A549 (cell line): ENCODE data around the gene RPN1.

ENCODE experiments used
- CBX2 ChIP-seq: fragments of 200-600 bp; sonication (generic); IDR thresholded peaks from 2 replicates; pipeline ENCODE4 v1.6.1; 2016; ENCODE audit warnings: low read depth, mild to moderate bottlenecking, borderline replicate concordance
- CTCF ChIP-seq: fragments of >200 bp; sonication (Bioruptor Twin); formaldehyde crosslinking; IDR thresholded peaks from 3 replicates; pipeline ENCODE4 v1.5.1; 2016
- ELK1 ChIP-seq: fragments of 150-350 bp; IDR thresholded peaks from 2 replicates; pipeline ENCODE4 v1.6.1; 2014; ENCODE audit warnings: low read depth, mild to moderate bottlenecking, low read length
- ESRRA ChIP-seq: fragments of 150-350 bp; IDR thresholded peaks from 2 replicates; pipeline ENCODE4 v1.6.1; 2014; ENCODE audit warnings: mild to moderate bottlenecking, low read length, borderline replicate concordance
- HDAC2 ChIP-seq: fragments of 200-600 bp; sonication (generic); IDR thresholded peaks from 2 replicates; pipeline ENCODE4 v1.6.1; 2016
- HMGXB4 ChIP-seq: fragments of 250-450 bp; sonication (Bioruptor Pico); IDR thresholded peaks from 2 replicates; pipeline ENCODE4 v1.5.0; 2021; ENCODE audit warnings: mild to moderate bottlenecking, moderate library complexity, borderline replicate concordance
- KDM1A ChIP-seq: fragments of 200-600 bp; sonication (generic); IDR thresholded peaks from 2 replicates; pipeline ENCODE4 v1.6.1; 2016; ENCODE audit warnings: low read depth, mild to moderate bottlenecking
- MAX ChIP-seq: IDR thresholded peaks from 2 replicates; pipeline ENCODE4 v1.6.1; 2012
- RAD21 ChIP-seq, 2 experiments: fragments of >200 bp in 1 of 2; sonication (Bioruptor Twin) in 1 of 2; formaldehyde crosslinking in 1 of 2; IDR thresholded peaks in 1 of 2; conservative IDR thresholded peaks in 1 of 2; 2 replicates in 1 of 2; 3 replicates in 1 of 2; pipeline ENCODE4 v1.6.1; 2012 to 2018; ENCODE audit warnings: inconsistent platforms in 1 of 2
- REST ChIP-seq: fragments of 200-600 bp; sonication (generic); IDR thresholded peaks from 2 replicates; pipeline ENCODE4 v1.6.1; 2016; ENCODE audit warnings: antibody characterized with exemption, mild to moderate bottlenecking, moderate library complexity
- ZNF302 ChIP-seq: fragments of 250-450 bp; sonication (Bioruptor Pico); IDR thresholded peaks from 2 replicates; pipeline ENCODE4 v1.9.0; 2021; ENCODE audit warnings: inconsistent platforms, mild to moderate bottlenecking, moderate library complexity

- TF ChIP-seq CTCF, result no peak
- TF ChIP-seq RAD21 (conservative IDR thresholded peaks at IDR 0.05 in 1 of 2, IDR thresholded peaks at IDR 0.05 in 1 of 2), result no peak
- no peak for TF ChIP-seq MAX
- TF ChIP-seq HDAC2, result no peak
- no peak for TF ChIP-seq ZNF302 (CRISPR knock-in tag)
- no peak for TF ChIP-seq ESRRA
- no peak for TF ChIP-seq REST
- no peak for TF ChIP-seq HMGXB4 (CRISPR knock-in tag)
- no peak for TF ChIP-seq ELK1
- no peak for TF ChIP-seq KDM1A
- no peak for TF ChIP-seq CBX2
These were observed 77.5 kb downstream of the RPN1 start for GRCh38 chr3:128573160-128573559.
